ENCODE results near the gene PHACTR1. TPM values are rescaled to one million over a fixed set of nuclear protein-coding genes. Genes with fewer than 3 reads are reported as not detected.

The PHACTR1 gene
- total RNA-seq, 1 experiment from 2014 or later: 15.5 TPM

GRCh38 chr6:12977806-12978205 is 261.2 kb downstream of the PHACTR1 start:
- Mint-ChIP-seq H3K27me3 (ENCODE audit: low read depth) (no peaks in the 10 kb centered on the region), H3K36me3 (peaks cover 5% of the 10 kb centered on the region), H3K27ac (no peak overlapping the region), H3K4me1 (no peaks in the 10 kb centered on the region), H3K9me3 (peaks cover 9% of the 10 kb centered on the region), H3K4me3 (no peak overlapping the region)
- TF ChIP-seq ELF4 (CRISPR knock-in tag; IDR thresholded peaks at IDR 0.05; ENCODE audit: low read depth) (no peak), FOXP4 (CRISPR knock-in tag; IDR thresholded peaks at IDR 0.05) (no peak), PRRX2 (CRISPR knock-in tag; IDR thresholded peaks at IDR 0.05) (no peak), KAT7 (CRISPR knock-in tag; IDR thresholded peaks at IDR 0.05; ENCODE audit: borderline replicate concordance) (no peak), ZNF396 (CRISPR knock-in tag; IDR thresholded peaks at IDR 0.05; ENCODE audit: borderline replicate concordance) (no peak), EMX1 (CRISPR knock-in tag; IDR thresholded peaks at IDR 0.05) (no peak), ZNF232 (CRISPR knock-in tag; IDR thresholded peaks at IDR 0.05) (no peak), TEAD1 (CRISPR knock-in tag; IDR thresholded peaks at IDR 0.05) (no peak), ZSCAN18 (CRISPR knock-in tag; IDR thresholded peaks at IDR 0.05) (no peak), NR2C2 (CRISPR knock-in tag; IDR thresholded peaks at IDR 0.05) (no peak), IRF1 (CRISPR knock-in tag; IDR thresholded peaks at IDR 0.05) (no peak), JUN (CRISPR knock-in tag; IDR thresholded peaks at IDR 0.05) (no peak), CREM (CRISPR knock-in tag; IDR thresholded peaks at IDR 0.05) (no peak), AR (CRISPR knock-in tag; IDR thresholded peaks at IDR 0.05) (no peak), NR1H2 (CRISPR knock-in tag; IDR thresholded peaks at IDR 0.05) (no peak), ZBTB43 (CRISPR knock-in tag; IDR thresholded peaks at IDR 0.05) (no peak), RORB (CRISPR knock-in tag; IDR thresholded peaks at IDR 0.05) (no peak), OVOL2 (CRISPR knock-in tag; IDR thresholded peaks at IDR 0.05; ENCODE audit: borderline replicate concordance) (no peak)
- DNase-seq (ENCODE audit: low spot score): no peak
- ChIA-PET POLR2A (no interaction called here), CTCF (no interaction called here)
- no peak for ATAC-seq

GRCh38 chr6:12980741-12981140 is 264.2 kb downstream of the PHACTR1 start:
- H3K4me1 Mint-ChIP-seq: no peaks in the 10 kb centered on the region
- H3K27ac Mint-ChIP-seq: no peak overlapping the region
- H3K9me3 Mint-ChIP-seq: peaks cover 14% of the 10 kb centered on the region
- CTCF ChIA-PET: interaction anchor here (0.8 kb wide), 1 partner anchor 12 kb away, joined by 3 read pairs; no protein-coding TSS in a partner anchor
- DNase-seq (ENCODE audit: low spot score) (no peak), ATAC-seq (no peak)
- POLR2A ChIA-PET: no interaction called here
- H3K27me3 Mint-ChIP-seq (ENCODE audit: low read depth): no peaks in the 10 kb centered on the region; the same call in 1 of the 2 replicates
- peaks cover 8% of the 10 kb centered on the region for H3K36me3 Mint-ChIP-seq
- H3K4me3 Mint-ChIP-seq: no peak overlapping the region
- TF ChIP-seq ZSCAN18 (CRISPR knock-in tag; IDR thresholded peaks at IDR 0.05) (no peak), NFYB (CRISPR knock-in tag; conservative IDR thresholded peaks at IDR 0.05; ENCODE audit: low read depth) (no peak), NR2C2 (CRISPR knock-in tag; IDR thresholded peaks at IDR 0.05) (no peak), ZNF232 (CRISPR knock-in tag; IDR thresholded peaks at IDR 0.05) (no peak), ZNF512 (CRISPR knock-in tag; IDR thresholded peaks at IDR 0.05; ENCODE audit: borderline replicate concordance) (no peak), MXD4 (CRISPR knock-in tag; IDR thresholded peaks at IDR 0.05; ENCODE audit: borderline replicate concordance) (no peak), NFATC4 (CRISPR knock-in tag; IDR thresholded peaks at IDR 0.05) (no peak), KAT7 (CRISPR knock-in tag; IDR thresholded peaks at IDR 0.05; ENCODE audit: borderline replicate concordance) (no peak), ZNF219 (CRISPR knock-in tag; IDR thresholded peaks at IDR 0.05; ENCODE audit: borderline replicate concordance) (no peak), RORB (CRISPR knock-in tag; IDR thresholded peaks at IDR 0.05) (no peak)

All from WTC11 (cell line).